Astrocyte (in vitro differentiated cells and primary cell): ENCODE data around the gene ZDHHC20.

ENCODE experiments used
- EZH2 ChIP-seq: IDR thresholded peaks from 2 replicates; pipeline ENCODE4 v1.6.1; 2012; ENCODE audit warnings: mild to moderate bottlenecking, low read length, inconsistent platforms; ENCODE audit not compliant: insufficient read depth
- TF ChIP-seq, protein P1 (sequence below): IDR thresholded peaks from 2 replicates; pipeline ENCODE4 v1.5.1; 2011; ENCODE audit warnings: low read depth, mild to moderate bottlenecking, inconsistent platforms, low read length, moderate library complexity; ENCODE audit not compliant: insufficient read depth

DNA sequence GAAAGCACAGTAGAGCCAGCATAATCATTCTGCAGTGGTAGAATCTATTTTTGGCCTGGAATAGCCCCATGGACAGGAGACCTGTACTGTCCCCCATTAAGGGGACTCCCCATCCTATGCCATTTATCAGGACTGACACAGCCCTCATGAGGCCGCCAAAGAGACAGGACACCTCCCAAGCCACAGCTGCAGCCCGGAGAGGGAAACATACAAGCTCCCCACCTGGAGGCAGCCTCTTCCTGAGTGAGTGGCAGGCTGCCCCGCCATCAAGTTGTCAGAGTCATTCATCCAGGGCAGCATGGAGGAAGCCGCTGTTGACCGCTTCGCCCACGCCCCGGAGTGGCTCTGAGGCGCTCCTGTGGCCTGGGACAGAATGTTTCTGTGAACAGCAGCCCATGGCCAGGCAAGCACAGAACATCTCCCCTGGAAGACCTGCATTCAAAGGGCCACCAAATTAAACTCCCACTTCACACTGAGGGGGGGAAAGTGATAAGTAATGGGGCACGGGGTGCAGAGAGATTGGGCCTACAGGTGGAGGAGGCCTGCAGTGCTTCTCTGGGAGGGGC lies 111.3 kb downstream of the ZDHHC20 start:
- TF ChIP-seq, protein P1, sequence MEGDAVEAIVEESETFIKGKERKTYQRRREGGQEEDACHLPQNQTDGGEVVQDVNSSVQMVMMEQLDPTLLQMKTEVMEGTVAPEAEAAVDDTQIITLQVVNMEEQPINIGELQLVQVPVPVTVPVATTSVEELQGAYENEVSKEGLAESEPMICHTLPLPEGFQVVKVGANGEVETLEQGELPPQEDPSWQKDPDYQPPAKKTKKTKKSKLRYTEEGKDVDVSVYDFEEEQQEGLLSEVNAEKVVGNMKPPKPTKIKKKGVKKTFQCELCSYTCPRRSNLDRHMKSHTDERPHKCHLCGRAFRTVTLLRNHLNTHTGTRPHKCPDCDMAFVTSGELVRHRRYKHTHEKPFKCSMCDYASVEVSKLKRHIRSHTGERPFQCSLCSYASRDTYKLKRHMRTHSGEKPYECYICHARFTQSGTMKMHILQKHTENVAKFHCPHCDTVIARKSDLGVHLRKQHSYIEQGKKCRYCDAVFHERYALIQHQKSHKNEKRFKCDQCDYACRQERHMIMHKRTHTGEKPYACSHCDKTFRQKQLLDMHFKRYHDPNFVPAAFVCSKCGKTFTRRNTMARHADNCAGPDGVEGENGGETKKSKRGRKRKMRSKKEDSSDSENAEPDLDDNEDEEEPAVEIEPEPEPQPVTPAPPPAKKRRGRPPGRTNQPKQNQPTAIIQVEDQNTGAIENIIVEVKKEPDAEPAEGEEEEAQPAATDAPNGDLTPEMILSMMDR, result no peak
- no peak for TF ChIP-seq EZH2
